Measurements from ENCODE around the gene EXD3. TPM values are rescaled to one million over a fixed set of nuclear protein-coding genes. Genes with fewer than 3 reads are reported as not detected.

Gene EXD3
- total and polyA plus RNA-seq, 4 donors, result 8.6 to 30.5 (median 19.5) TPM

GRCh38 chr9:137446851-137447471 lies 24.0 kb upstream of the EXD3 start:
- peaks cover 0 to 10% (median 0%) of the 10 kb centered on the region in 4 donors for H3K36me3 ChIP-seq (ENCODE audit: control insufficient read depth in 4 of 4, insufficient read depth in 4 of 4, low read length in 4 of 4)
- H3K27me3 ChIP-seq (ENCODE audit: control insufficient read depth in 3 of 3, insufficient read depth in 3 of 3, low read length in 2 of 3), result no peaks in the 10 kb centered on the region
- 73 to 77% methylated on average over 21 of the region's 21 CpGs for WGBS, 2 donors
- no peak for TF ChIP-seq CTCF (IDR thresholded peaks at IDR 0.05; ENCODE audit: control extremely low read depth, extremely low read depth)
- DNase-seq, result no peak
- peaks cover 0 to 14% (median 4%) of the 10 kb centered on the region in 5 donors for H3K4me1 ChIP-seq (ENCODE audit: control insufficient read depth in 5 of 5, insufficient read depth in 5 of 5, low read length in 5 of 5)
- H3K27ac ChIP-seq (ENCODE audit: low read depth in 1 of 2, low read length in 1 of 2), result no peak overlapping the region
- no peak for ATAC-seq (ENCODE audit: insufficient read depth, low FRiP score)
- no peak overlapping the region for H3K4me3 ChIP-seq
- H3K9me3 ChIP-seq (ENCODE audit: control insufficient read depth in 4 of 4, insufficient read depth in 3 of 4, low read length in 3 of 4), result peaks cover 0 to 3% (median 0%) of the 10 kb centered on the region in 4 donors
- no peak overlapping the region for H3K9ac ChIP-seq (ENCODE audit: insufficient read depth in 1 of 2, low read length in 2 of 2)

- DNase-seq, result no peak
- H3K9ac ChIP-seq (ENCODE audit: insufficient read depth in 1 of 2, low read length in 2 of 2), result no peak overlapping the region
Observed at GRCh38 chr9:137445930-137446431, 23.0 kb upstream of the EXD3 start.

GRCh38 chr9:137445275-137445807 lies 22.4 kb upstream of the EXD3 start:
- 20 to 23% methylated on average over 14 of the region's 14 CpGs for WGBS, 2 donors
- Histone ChIP-seq H3K4me3 (no peak overlapping the region), H3K36me3 (ENCODE audit: control insufficient read depth in 4 of 4, insufficient read depth in 4 of 4, low read length in 4 of 4) (peaks cover 0 to 10% (median 0%) of the 10 kb centered on the region in 4 donors), H3K4me1 (ENCODE audit: control insufficient read depth in 5 of 5, insufficient read depth in 5 of 5, low read length in 5 of 5) (peaks cover 0 to 14% (median 4%) of the 10 kb centered on the region in 5 donors), H3K9ac (ENCODE audit: insufficient read depth in 1 of 2, low read length in 2 of 2) (no peak overlapping the region), H3K27me3 (ENCODE audit: control insufficient read depth in 3 of 3, insufficient read depth in 3 of 3, low read length in 2 of 3) (no peaks in the 10 kb centered on the region), H3K27ac (ENCODE audit: low read depth in 1 of 2, low read length in 1 of 2) (no peak overlapping the region), H3K9me3 (ENCODE audit: control insufficient read depth in 4 of 4, insufficient read depth in 3 of 4, low read length in 3 of 4) (peaks cover 0 to 3% (median 0%) of the 10 kb centered on the region in 4 donors)
- ATAC-seq (ENCODE audit: insufficient read depth, low FRiP score), result peak; percentile 85
- DNase-seq, result peak; percentile 65 to 72 (median 66)
- peak; percentile 60 for TF ChIP-seq CTCF (IDR thresholded peaks at IDR 0.05; ENCODE audit: control extremely low read depth, extremely low read depth)

More at GRCh38 chr9:137445930-137446431, 23.0 kb upstream of the EXD3 start:
- WGBS, 2 donors, result 52 to 77% methylated on average over 19 of the region's 19 CpGs
- Histone ChIP-seq H3K4me3 (no peak overlapping the region), H3K9me3 (ENCODE audit: control insufficient read depth in 4 of 4, insufficient read depth in 3 of 4, low read length in 3 of 4) (peaks cover 0 to 3% (median 0%) of the 10 kb centered on the region in 4 donors), H3K27ac (ENCODE audit: low read depth in 1 of 2, low read length in 1 of 2) (no peak overlapping the region), H3K36me3 (ENCODE audit: control insufficient read depth in 4 of 4, insufficient read depth in 4 of 4, low read length in 4 of 4) (peaks cover 0 to 10% (median 0%) of the 10 kb centered on the region in 4 donors), H3K4me1 (ENCODE audit: control insufficient read depth in 5 of 5, insufficient read depth in 5 of 5, low read length in 5 of 5) (peaks cover 0 to 14% (median 4%) of the 10 kb centered on the region in 5 donors), H3K27me3 (ENCODE audit: control insufficient read depth in 3 of 3, insufficient read depth in 3 of 3, low read length in 2 of 3) (no peaks in the 10 kb centered on the region)
- no peak for TF ChIP-seq CTCF (IDR thresholded peaks at IDR 0.05; ENCODE audit: control extremely low read depth, extremely low read depth)
- no peak for ATAC-seq (ENCODE audit: insufficient read depth, low FRiP score)

Measured in lung (tissue), 12 donors.